Keratinocyte (primary cell): ENCODE results near the gene TINAGL1. TPM values are rescaled to one million over a fixed set of nuclear protein-coding genes. Genes with fewer than 3 reads are reported as not detected.

Experiments
- DNase-seq: peaks from one replicate; pipeline ENCODE4 v3.0.0-alpha.2; 2011; ENCODE audit warnings: low read depth, missing footprints, low spot score
- FAIRE-seq: peaks from 2 replicates; lab custom pipeline; 2011; peaks lifted over from hg19 to GRCh38; lab: Jason Lieb, UNC
- H2AFZ ChIP-seq: 2 replicates; pipeline ENCODE4 v1.6.0; 2012; ENCODE audit warnings: low read length, control low read depth, inconsistent platforms; ENCODE audit not compliant: control insufficient read depth
- H3K27ac ChIP-seq: 2 replicates; pipeline ENCODE4 v1.5.1; 2011; ENCODE audit warnings: low read length; ENCODE audit not compliant: control insufficient read depth, insufficient read depth
- H3K27me3 ChIP-seq: 3 replicates; pipeline ENCODE4 v1.6.0; 2011; ENCODE audit warnings: low read length; ENCODE audit not compliant: control insufficient read depth, insufficient read depth; ENCODE audit errors: extremely low read depth
- H3K36me3 ChIP-seq, 2 experiments: 2 replicates in 1 of 2; 3 replicates in 1 of 2; pipeline ENCODE4 v1.5.1; 2011; ENCODE audit warnings: low read length in 2 of 2, mild to moderate bottlenecking in 1 of 2; ENCODE audit not compliant: control insufficient read depth in 2 of 2, insufficient read depth in 2 of 2; ENCODE audit errors: extremely low read depth in 1 of 2
- H3K4me1 ChIP-seq: 3 replicates; pipeline ENCODE4 v1.5.1; 2011; ENCODE audit warnings: low read length; ENCODE audit not compliant: control insufficient read depth, insufficient read depth; ENCODE audit errors: extremely low read depth
- H3K4me2 ChIP-seq: 3 replicates; pipeline ENCODE4 v1.6.0; 2011; ENCODE audit warnings: low read depth, low read length; ENCODE audit not compliant: control insufficient read depth, insufficient read depth; ENCODE audit errors: extremely low read depth
- H3K4me3 ChIP-seq, 3 experiments: fragments of 200-600 bp in 1 of 3; sonication (generic) in 1 of 3; 2 replicates in 2 of 3; 3 replicates in 1 of 3; pipeline ENCODE4 v1.5.1; 2011 to 2016; ENCODE audit warnings: low read length in 3 of 3, mild to moderate bottlenecking in 3 of 3, control low read depth in 2 of 3, inconsistent platforms in 1 of 3, low read depth in 1 of 3, mixed read lengths in 1 of 3, mixed run types in 1 of 3, moderate library complexity in 1 of 3; ENCODE audit not compliant: control insufficient read depth in 2 of 3, insufficient read depth in 2 of 3; ENCODE audit errors: extremely low read depth in 1 of 3
- H3K79me2 ChIP-seq: 2 replicates; pipeline ENCODE4 v1.6.0; 2012; ENCODE audit warnings: low read length; ENCODE audit not compliant: control insufficient read depth, insufficient read depth
- H3K9ac ChIP-seq: 3 replicates; pipeline ENCODE4 v1.6.0; 2011; ENCODE audit warnings: low read length; ENCODE audit not compliant: control insufficient read depth, insufficient read depth; ENCODE audit errors: extremely low read depth
- H3K9me1 ChIP-seq: 3 replicates; pipeline ENCODE4 v1.6.0; 2011; ENCODE audit warnings: low read length; ENCODE audit not compliant: control insufficient read depth, insufficient read depth; ENCODE audit errors: extremely low read depth
- H3K9me3 ChIP-seq: 2 replicates; pipeline ENCODE4 v1.5.1; 2012; ENCODE audit warnings: low read depth, low read length; ENCODE audit not compliant: control insufficient read depth
- H4K20me1 ChIP-seq: 3 replicates; pipeline ENCODE4 v1.6.0; 2011; ENCODE audit warnings: low read length; ENCODE audit not compliant: control insufficient read depth, insufficient read depth; ENCODE audit errors: extremely low read depth
- EZH2 ChIP-seq: IDR thresholded peaks from one replicate; pipeline ENCODE4 v1.6.1; 2012; ENCODE audit warnings: inconsistent platforms, mild to moderate bottlenecking, low read length, moderate library complexity
- dilution Hi-C: fragments of 300-500 bp; cut with MboI; formaldehyde crosslinking; loops from one replicate; pipeline ENCODE4 v1.7.0; 2020; ENCODE audit warnings: low sequenced_read_pairs; ENCODE audit not compliant: extremely low pct_ligation_motif_present
- polyA plus RNA-seq, 5 experiments: library from polyadenylated mRNA; depleted of rRNA in 3 of 5; stranded (reverse) in 3 of 5; stranded (forward) in 1 of 5; unstranded in 1 of 5; fragments of >200 nt; gene quantifications; 1 replicate in 1 of 5; 2 replicates in 3 of 5; 3 replicates in 1 of 5; pipeline versions ENCODE4 v1.2.1 to v1.2.3, GENCODE V29; 2011 to 2012; ENCODE audit warnings: missing spikeins in 2 of 5, low read depth in 1 of 5, low replicate concordance in 1 of 5
- TF ChIP-seq, protein P1 (sequence below), 3 experiments: IDR thresholded peaks in 1 of 3; conservative IDR thresholded peaks in 1 of 3; optimal IDR thresholded peaks in 1 of 3; 2 replicates in 2 of 3; 3 replicates in 1 of 3; pipeline versions ENCODE3 to v1.5.1; 2011; ENCODE audit warnings: low read length in 3 of 3, mild to moderate bottlenecking in 3 of 3, moderate library complexity in 2 of 3, control low read depth in 1 of 3, inconsistent platforms in 1 of 3; ENCODE audit not compliant: insufficient read depth in 2 of 3; ENCODE audit errors: extremely low read depth in 1 of 3

The TINAGL1 gene
- polyA plus RNA-seq, 1 donor (not counting 4 experiments of a cell fraction or from before 2014, with no cell fraction given), result 189 TPM

- no peak within 1 kb of the TSS for H3K27ac ChIP-seq
These were observed 41.1 kb downstream of the TINAGL1 start, which contains the start of gene HCRTR1 for GRCh38 chr1:31617218-31617915. TSS of gene HCRTR1 (plus strand) at chr1:31617689. CDS start at chr1:31619193, 1,504 bp downstream.

DNA sequence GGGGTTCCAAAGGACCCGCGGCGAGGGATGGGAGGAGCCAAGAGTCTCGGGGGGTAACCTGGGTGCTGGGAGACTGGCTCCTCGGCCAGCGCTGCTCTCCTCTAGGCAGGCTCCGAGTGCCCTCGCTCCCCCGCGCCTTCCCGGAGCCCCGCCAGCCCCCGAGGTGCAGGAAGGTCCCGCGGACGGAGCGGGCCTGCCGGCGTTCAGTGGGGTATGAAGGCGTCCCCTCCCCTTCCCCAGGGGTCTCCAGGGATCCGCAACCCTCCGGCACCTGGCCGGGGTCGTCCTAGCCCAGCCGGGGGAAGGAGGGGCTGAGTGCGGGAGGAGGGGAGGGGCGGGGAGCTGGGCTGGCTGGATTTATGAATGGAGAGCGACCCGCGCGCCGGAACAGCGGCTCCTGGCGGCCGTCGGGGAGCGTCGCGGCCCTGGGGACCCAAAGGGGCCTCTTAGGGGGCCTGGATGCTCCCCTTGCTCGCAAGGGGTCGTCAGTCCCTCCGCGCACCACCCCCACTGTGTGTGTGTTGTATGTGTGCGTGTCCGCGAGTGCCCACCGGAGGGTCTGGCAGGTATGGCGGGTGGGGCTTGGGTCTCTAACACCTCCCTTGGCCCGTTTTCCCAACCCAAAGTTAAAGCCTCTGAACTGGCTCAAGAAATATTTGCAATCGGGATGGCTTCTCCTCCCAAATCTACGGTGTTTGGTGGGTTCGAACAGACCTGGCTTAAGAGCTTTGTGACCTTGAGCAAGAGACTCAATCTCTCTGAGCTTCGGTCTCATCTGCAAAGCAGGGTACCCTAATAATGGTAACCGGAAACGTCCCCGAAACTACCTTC, 41.8 kb downstream of the TINAGL1 start:
- no peaks in the 10 kb centered on the region for H3K79me2 ChIP-seq
- TF ChIP-seq, protein P1, sequence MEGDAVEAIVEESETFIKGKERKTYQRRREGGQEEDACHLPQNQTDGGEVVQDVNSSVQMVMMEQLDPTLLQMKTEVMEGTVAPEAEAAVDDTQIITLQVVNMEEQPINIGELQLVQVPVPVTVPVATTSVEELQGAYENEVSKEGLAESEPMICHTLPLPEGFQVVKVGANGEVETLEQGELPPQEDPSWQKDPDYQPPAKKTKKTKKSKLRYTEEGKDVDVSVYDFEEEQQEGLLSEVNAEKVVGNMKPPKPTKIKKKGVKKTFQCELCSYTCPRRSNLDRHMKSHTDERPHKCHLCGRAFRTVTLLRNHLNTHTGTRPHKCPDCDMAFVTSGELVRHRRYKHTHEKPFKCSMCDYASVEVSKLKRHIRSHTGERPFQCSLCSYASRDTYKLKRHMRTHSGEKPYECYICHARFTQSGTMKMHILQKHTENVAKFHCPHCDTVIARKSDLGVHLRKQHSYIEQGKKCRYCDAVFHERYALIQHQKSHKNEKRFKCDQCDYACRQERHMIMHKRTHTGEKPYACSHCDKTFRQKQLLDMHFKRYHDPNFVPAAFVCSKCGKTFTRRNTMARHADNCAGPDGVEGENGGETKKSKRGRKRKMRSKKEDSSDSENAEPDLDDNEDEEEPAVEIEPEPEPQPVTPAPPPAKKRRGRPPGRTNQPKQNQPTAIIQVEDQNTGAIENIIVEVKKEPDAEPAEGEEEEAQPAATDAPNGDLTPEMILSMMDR (optimal IDR thresholded peaks at IDR 0.05 in 1 of 3, IDR thresholded peaks at IDR 0.05 in 1 of 3, conservative IDR thresholded peaks at IDR 0.05 in 1 of 3; ENCODE audit: extremely low read depth in 1 of 3, insufficient read depth in 2 of 3, low read length in 3 of 3), result peak in 2 of 3 experiments; percentile 72 to 97
- TF ChIP-seq EZH2, result no peak
- peak overlapping the region; percentile 7 for H3K9ac ChIP-seq
- FAIRE-seq (no peak), DNase-seq (no peak)
- no peaks in the 10 kb centered on the region for H3K9me3 ChIP-seq
- peak overlapping the region; percentile 39 to 61 (median 39) for H3K4me3 ChIP-seq
- H3K27me3 ChIP-seq, result peaks cover 24% of the 10 kb centered on the region
- no peaks in the 10 kb centered on the region for H3K4me1 ChIP-seq
- no peaks in the 10 kb centered on the region for H3K9me1 ChIP-seq
- H3K36me3 ChIP-seq, result no peaks in the 10 kb centered on the region
- H4K20me1 ChIP-seq, result no peaks in the 10 kb centered on the region
- peak overlapping the region; percentile 58 for H2AFZ ChIP-seq
- dilution Hi-C loops, result no loop called here
- H3K27ac ChIP-seq, result no peak overlapping the region
- H3K4me2 ChIP-seq, result peak overlapping the region; percentile 60

More at GRCh38 chr1:31617218-31617915, 41.1 kb downstream of the TINAGL1 start, which contains the start of gene HCRTR1:
- peak within 1 kb of the TSS; percentile 58 for H2AFZ ChIP-seq
- FAIRE-seq, result no peak
- no peaks in the 10 kb centered on the region for H3K79me2 ChIP-seq
- H4K20me1 ChIP-seq, result no peaks in the 10 kb centered on the region
- H3K4me3 ChIP-seq, result peak within 1 kb of the TSS; percentile 39 to 61 (median 39)
- H3K9me3 ChIP-seq, result no peaks in the 10 kb centered on the region
- TF ChIP-seq, protein P1 (optimal IDR thresholded peaks at IDR 0.05 in 1 of 3, IDR thresholded peaks at IDR 0.05 in 1 of 3, conservative IDR thresholded peaks at IDR 0.05 in 1 of 3; ENCODE audit: extremely low read depth in 1 of 3, insufficient read depth in 2 of 3, low read length in 3 of 3), result no peak
- TF ChIP-seq EZH2, result peak; percentile 63
- H3K9me1 ChIP-seq, result no peaks in the 10 kb centered on the region
- H3K4me1 ChIP-seq, result no peaks in the 10 kb centered on the region
- no peaks in the 10 kb centered on the region for H3K36me3 ChIP-seq
- dilution Hi-C loops, result no loop called here
- H3K27me3 ChIP-seq, result peaks cover 24% of the 10 kb centered on the region
- H3K4me2 ChIP-seq, result peak within 1 kb of the TSS; percentile 60
- H3K9ac ChIP-seq, result peak within 1 kb of the TSS; percentile 7
- no peak for DNase-seq
